ENCODE measurements around the gene PGM1.

- TF ChIP-seq CTCF (IDR thresholded peaks at IDR 0.05) (no peak), POLR2A (IDR thresholded peaks at IDR 0.05) (no peak)
Observed at GRCh38 chr1:63612564-63612963, 19.4 kb downstream of the PGM1 start.
